ENCODE data around the gene ZNF90.

- TF ChIP-seq CTCF (IDR thresholded peaks at IDR 0.05) (no peak), POLR2A (IDR thresholded peaks at IDR 0.05) (no peak), POLR2AphosphoS5 (IDR thresholded peaks at IDR 0.05) (no peak), EP300 (IDR thresholded peaks at IDR 0.05) (no peak)
Observed at GRCh38 chr19:20072936-20073335, 4.9 kb upstream of the ZNF90 start.

All from upper lobe of left lung (tissue), 4 donors.